AG04450 (cell line): ENCODE results near the gene SCRN1. TPM values are rescaled to one million over a fixed set of nuclear protein-coding genes. Genes with fewer than 3 reads are reported as not detected.
A peak's percentile ranks its signal among the peaks of the same experiment; 100 is the strongest.

Experiments used
- CTCF ChIA-PET: fragments of 300-600, 350-600 bp; formaldehyde crosslinking; extraction: SDS; loops from one replicate; lab custom pipeline; 2022; ENCODE audit warnings: antibody characterized with exemption, inconsistent platforms; lab: Charles Lee
- POLR2A ChIA-PET: fragments of 350-600 bp; formaldehyde crosslinking; extraction: SDS; loops from one replicate; lab custom pipeline; 2021; ENCODE audit warnings: antibody characterized with exemption, inconsistent platforms; lab: Yijun Ruan, JAX
- DNase-seq: peaks from one replicate; pipeline ENCODE4 v3.0.0-alpha.2; 2011; ENCODE audit warnings: low read depth, low spot score
- H3K27ac ChIP-seq: one replicate; pipeline ENCODE4 v1.5.1; 2012; ENCODE audit warnings: low read depth, low read length, control low read depth
- H3K27me3 ChIP-seq: one replicate; pipeline ENCODE4 v1.6.0; 2012; ENCODE audit warnings: low read length; ENCODE audit not compliant: control insufficient read depth, insufficient read depth
- H3K4me3 ChIP-seq: 2 replicates; pipeline ENCODE4 v1.5.1; 2011; ENCODE audit warnings: mild to moderate bottlenecking, low read depth, low read length, control low read depth
- H3K9me3 ChIP-seq: 2 replicates; pipeline ENCODE4 v1.5.1; 2012; ENCODE audit warnings: low read length; ENCODE audit not compliant: control insufficient read depth, insufficient read depth
- polyA plus RNA-seq: library from polyadenylated mRNA; depleted of rRNA; stranded (reverse); fragments of >200 nt; gene quantifications from 2 replicates; pipeline ENCODE4 v1.2.3, GENCODE V29; 2011
- TF ChIP-seq, protein P1 (sequence below): IDR thresholded peaks from 2 replicates; pipeline ENCODE4 v1.5.1; 2011; ENCODE audit warnings: low read depth, low read length, control low read depth, inconsistent platforms

SCRN1 gene
- polyA plus RNA-seq, 1 experiment: 123 TPM

DNA sequence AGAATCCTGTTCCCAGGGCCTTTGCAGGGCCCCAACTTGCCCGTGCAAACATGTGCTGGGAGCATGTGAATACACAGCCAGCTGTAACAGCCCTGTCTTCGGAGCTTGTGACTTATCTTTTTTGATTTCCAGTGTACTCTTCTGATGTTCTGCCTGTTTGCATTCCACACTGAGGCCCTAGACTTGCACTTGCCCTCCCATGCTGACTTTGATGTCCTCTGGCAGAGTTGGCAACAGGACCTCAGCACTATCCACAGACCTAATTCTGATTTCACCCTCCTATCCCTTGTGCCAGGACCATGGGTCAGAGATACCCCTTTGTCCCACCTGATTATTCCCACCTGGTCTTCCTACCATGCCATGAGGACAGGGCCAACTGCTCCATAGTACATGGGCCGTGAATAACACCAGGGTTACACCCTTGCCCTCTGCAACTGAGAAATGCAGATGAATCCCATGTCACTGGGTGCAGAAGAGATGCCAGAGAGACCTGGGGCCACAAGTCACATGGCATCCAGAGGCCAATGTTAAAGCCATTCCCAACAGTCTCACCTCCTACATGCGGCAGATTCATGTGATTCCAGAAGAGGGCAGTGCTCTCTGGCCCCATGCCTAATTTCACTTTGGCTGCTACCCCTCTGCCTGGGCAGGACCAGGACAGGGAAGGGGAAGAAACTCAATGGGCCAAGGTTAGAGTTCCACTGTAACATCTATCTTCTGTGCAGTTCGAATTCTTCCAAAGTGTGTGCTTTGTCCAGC is 43.0 kb downstream of the SCRN1 start:
- no peak overlapping the region for H3K4me3 ChIP-seq
- no peak for DNase-seq
- peaks cover 9% of the 10 kb centered on the region; the same call in 1 of the 2 replicates for H3K9me3 ChIP-seq
- CTCF ChIA-PET: interaction anchor here (0.9 to 1.2 kb wide), 4 partner anchors 25 to 129 kb away, joined by 3 to 6 read pairs (median 4); no protein-coding TSS in a partner anchor
- no peaks in the 10 kb centered on the region for H3K27me3 ChIP-seq
- POLR2A ChIA-PET: no interaction called here
- no peak overlapping the region for H3K27ac ChIP-seq
- TF ChIP-seq, protein P1, sequence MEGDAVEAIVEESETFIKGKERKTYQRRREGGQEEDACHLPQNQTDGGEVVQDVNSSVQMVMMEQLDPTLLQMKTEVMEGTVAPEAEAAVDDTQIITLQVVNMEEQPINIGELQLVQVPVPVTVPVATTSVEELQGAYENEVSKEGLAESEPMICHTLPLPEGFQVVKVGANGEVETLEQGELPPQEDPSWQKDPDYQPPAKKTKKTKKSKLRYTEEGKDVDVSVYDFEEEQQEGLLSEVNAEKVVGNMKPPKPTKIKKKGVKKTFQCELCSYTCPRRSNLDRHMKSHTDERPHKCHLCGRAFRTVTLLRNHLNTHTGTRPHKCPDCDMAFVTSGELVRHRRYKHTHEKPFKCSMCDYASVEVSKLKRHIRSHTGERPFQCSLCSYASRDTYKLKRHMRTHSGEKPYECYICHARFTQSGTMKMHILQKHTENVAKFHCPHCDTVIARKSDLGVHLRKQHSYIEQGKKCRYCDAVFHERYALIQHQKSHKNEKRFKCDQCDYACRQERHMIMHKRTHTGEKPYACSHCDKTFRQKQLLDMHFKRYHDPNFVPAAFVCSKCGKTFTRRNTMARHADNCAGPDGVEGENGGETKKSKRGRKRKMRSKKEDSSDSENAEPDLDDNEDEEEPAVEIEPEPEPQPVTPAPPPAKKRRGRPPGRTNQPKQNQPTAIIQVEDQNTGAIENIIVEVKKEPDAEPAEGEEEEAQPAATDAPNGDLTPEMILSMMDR: peak; percentile 29

DNA sequence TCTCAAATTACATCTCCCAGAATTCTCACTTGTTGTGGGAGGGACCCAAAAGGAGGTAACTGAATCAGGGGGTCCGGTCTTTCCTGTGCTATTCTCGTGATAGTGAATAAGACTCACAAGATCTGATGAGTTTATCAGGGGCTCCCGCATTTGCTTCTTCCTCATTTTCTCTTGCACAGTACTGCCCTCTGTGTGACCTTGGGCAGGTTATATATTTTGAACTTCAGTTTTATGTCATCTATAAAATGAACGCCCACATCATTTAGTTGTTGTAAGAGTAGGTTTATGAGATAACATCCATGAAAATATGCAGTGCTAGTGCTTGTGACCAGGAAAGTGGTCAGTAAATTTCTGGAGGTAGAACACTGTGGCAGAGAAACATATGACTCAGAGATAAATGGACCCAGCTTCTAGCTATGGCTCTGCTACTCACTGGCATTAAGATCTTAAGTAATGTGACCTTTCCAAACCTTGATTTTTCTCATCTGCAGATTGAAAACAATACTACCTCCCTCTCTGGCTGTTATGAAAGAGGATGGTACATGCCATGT is 44.3 kb downstream of the SCRN1 start:
- H3K27me3 ChIP-seq: no peaks in the 10 kb centered on the region
- TF ChIP-seq, protein P1: no peak
- ChIA-PET CTCF (interaction anchor here (0.9 to 1.1 kb wide), 3 partner anchors 24 to 130 kb away, joined by 3 to 6 read pairs (median 3); no protein-coding TSS in a partner anchor), POLR2A (no interaction called here)
- no peak overlapping the region for H3K4me3 ChIP-seq
- H3K9me3 ChIP-seq: peaks cover 6% of the 10 kb centered on the region; the same call in 1 of the 2 replicates
- H3K27ac ChIP-seq: no peak overlapping the region
- DNase-seq: no peak

DNA sequence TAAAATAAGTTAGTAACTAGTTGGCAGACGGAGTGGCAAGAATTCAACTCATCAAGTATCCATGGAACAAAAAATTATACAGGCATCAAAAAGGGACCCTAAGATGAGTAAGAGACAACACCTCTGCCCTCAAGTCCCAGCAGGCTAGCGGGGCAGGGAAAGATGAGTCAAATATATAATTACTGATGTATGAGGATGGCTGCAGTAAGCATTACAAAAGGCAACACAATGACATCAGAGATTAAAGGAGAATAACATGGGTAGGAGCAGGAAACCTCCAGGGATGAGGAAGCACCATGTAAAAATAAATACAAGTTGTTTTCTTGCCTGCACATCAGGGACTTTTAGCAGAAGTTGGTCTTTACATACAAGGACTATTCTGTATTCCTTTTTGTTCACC is 49.4 kb downstream of the SCRN1 start:
- CTCF ChIA-PET: interaction anchor here (2.6 kb wide), 1 partner anchor 19 kb away, joined by 11 read pairs; no protein-coding TSS in a partner anchor
- no peak for DNase-seq

DNA sequence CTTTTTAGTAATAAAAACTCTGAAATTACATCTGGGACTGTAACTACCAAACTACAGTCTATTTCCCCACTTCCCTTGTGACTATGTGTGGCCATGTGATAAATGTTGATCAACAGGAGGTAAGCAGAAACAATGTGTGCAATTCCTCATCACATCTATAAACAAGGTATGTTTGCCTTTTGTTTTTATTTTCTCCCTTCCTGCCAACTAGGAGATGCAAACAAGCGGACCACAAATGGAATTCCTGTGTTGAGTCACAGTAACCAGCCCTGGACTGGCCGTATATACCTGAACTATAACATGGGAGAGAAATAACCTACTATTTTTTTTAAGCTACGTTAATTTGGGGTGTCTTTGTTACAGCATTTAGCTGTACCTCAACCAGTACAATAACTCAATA is 52.5 kb downstream of the SCRN1 start:
- TF ChIP-seq, protein P1: no peak
- Histone ChIP-seq H3K9me3 (no peaks in the 10 kb centered on the region), H3K27me3 (no peaks in the 10 kb centered on the region), H3K4me3 (no peak overlapping the region), H3K27ac (no peak overlapping the region)
- POLR2A ChIA-PET: no interaction called here
- DNase-seq: no peak
- CTCF ChIA-PET: interaction anchor here (1.0 to 1.2 kb wide), 2 partner anchors 15 to 16 kb away, joined by 3 to 6 read pairs; no protein-coding TSS in a partner anchor

More for the DNA sequence above, 49.4 kb downstream of the SCRN1 start:
- TF ChIP-seq, protein P1: no peak
- Histone ChIP-seq H3K9me3 (no peaks in the 10 kb centered on the region), H3K27ac (no peak overlapping the region), H3K4me3 (no peak overlapping the region), H3K27me3 (no peaks in the 10 kb centered on the region)
- POLR2A ChIA-PET: no interaction called here
